ENCODE measurements around the gene CBX2.

DNA sequence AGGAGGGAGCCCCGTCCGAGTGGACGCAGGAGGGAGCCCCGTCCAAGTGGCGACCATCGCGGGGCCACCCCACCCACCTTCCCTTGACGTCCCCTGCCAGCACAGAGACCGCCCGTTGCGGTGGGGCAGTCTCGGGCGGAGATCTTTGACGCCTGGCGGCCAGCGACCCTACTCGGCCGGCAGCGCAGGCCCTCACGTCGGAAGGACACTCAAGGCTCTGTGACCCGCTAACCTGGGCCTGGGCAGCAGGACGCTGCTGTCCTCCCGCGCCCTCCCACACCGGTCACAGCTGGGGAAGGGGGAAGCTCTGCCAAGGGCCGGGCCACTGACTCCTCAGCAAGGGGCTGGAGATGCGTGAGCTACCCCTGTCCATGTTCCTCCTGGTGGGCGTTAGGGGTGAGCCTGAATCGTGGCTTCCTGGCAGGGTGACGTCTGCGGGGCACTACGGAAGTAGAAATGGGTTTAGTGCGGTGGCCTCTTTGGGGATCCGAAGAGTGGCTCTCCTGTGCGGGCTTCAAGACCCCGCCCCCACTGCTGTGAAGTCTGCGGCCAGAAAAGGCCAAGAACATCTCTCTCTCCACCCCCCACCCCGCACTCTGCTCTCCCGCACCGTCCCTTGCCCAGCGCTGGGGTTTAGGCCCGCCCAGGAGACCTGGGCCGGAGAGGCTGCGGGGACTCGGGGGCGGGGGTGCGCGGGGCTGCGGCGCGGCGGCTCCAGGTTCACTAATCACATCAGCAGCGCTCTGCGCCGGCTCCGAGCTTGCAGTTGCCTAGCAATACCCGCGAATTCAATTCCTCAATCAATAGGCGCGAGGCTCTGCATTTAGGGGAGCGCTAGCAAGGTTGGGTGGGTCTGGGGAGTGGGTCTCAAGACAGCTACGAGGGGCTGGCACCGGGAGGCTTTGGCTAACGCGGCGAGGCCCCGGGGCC is 13.1 kb downstream of the CBX2 start:
- TF ChIP-seq POLR2AphosphoS5 (IDR thresholded peaks at IDR 0.05; ENCODE audit: borderline replicate concordance, low read depth, low read length) (no peak), EZH2 (IDR thresholded peaks at IDR 0.05) (no peak), FOXP2 (optimal IDR thresholded peaks at IDR 0.05; ENCODE audit: control extremely low read depth, extremely low read length, insufficient read depth) (no peak)
